ENCODE results near the gene SULT2B1. TPM values are rescaled to one million over a fixed set of nuclear protein-coding genes. Genes with fewer than 3 reads are reported as not detected.

SULT2B1 gene
- total and polyA plus RNA-seq, 8 donors = 2.1 to 6.3 (median 2.9) TPM

- no peak overlapping the region for H3K27ac ChIP-seq
- DNase-seq = no peak
- intact Hi-C loops (cut with DNase I) = no loop called here
- H3K4me1 ChIP-seq = peaks cover 0 to 5% of the 10 kb centered on the region in 2 donors
- H3K9me3 ChIP-seq = no peaks in the 10 kb centered on the region
- no peak for ATAC-seq
- no peaks in the 10 kb centered on the region for H3K36me3 ChIP-seq
- H3K27me3 ChIP-seq = peaks cover 0 to 28% of the 10 kb centered on the region in 2 donors
- no peak overlapping the region for H3K4me3 ChIP-seq
- TF ChIP-seq CTCF (IDR thresholded peaks at IDR 0.05) = no peak
Measured at GRCh38 chr19:48547722-48548121, 4.2 kb upstream of the SULT2B1 start.

DNA sequence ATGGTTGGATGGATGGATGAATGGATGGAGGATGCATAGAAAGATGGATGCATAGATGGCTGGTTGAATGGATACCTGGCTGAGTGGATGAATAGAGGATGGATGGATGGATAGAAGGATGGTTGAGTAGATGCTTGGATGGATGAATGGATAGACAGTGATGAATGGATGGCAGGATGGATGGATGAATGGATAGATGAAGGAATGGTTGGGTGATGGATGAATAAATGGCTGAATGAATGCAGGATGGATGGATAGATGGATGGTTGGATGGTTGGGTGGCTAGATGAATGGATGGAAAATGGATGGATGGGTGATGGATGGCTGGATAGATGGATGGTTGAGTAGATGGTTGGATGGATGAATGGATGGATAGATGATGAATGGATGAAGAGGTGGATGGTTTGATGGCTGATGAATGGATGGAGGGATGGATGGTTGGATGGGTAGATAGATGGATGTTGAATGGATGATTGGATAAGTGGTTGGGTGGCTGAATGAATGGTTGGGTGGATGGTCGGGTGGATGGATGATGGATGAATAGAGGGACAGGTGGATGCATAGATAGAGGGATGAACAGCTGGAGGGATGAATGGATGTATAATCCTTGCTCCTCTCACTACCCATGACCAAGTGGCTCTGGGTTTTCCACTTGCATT, 3.6 kb upstream of the SULT2B1 start:
- Histone ChIP-seq H3K9me3 (no peaks in the 10 kb centered on the region), H3K4me1 (peaks cover 0 to 2% of the 10 kb centered on the region in 2 donors), H3K27me3 (peaks cover 0 to 28% of the 10 kb centered on the region in 2 donors), H3K4me3 (no peak overlapping the region), H3K27ac (no peak overlapping the region), H3K36me3 (no peaks in the 10 kb centered on the region)
- TF ChIP-seq CTCF (IDR thresholded peaks at IDR 0.05) = no peak
- intact Hi-C loops (cut with DNase I) = no loop called here
- DNase-seq (no peak), ATAC-seq (no peak)

- TF ChIP-seq CTCF (IDR thresholded peaks at IDR 0.05) = no peak
- no peak overlapping the region for H3K27ac ChIP-seq
- DNase-seq (no peak), ATAC-seq (no peak)
- no peaks in the 10 kb centered on the region for H3K36me3 ChIP-seq
- no peaks in the 10 kb centered on the region for H3K9me3 ChIP-seq
- peaks cover 0 to 32% of the 10 kb centered on the region in 2 donors for H3K27me3 ChIP-seq
- no peaks in the 10 kb centered on the region for H3K4me1 ChIP-seq
- no peak overlapping the region for H3K4me3 ChIP-seq
- intact Hi-C loops (cut with DNase I) = no loop called here
Measured at GRCh38 chr19:48549380-48549779, 2.6 kb upstream of the SULT2B1 start.

DNA sequence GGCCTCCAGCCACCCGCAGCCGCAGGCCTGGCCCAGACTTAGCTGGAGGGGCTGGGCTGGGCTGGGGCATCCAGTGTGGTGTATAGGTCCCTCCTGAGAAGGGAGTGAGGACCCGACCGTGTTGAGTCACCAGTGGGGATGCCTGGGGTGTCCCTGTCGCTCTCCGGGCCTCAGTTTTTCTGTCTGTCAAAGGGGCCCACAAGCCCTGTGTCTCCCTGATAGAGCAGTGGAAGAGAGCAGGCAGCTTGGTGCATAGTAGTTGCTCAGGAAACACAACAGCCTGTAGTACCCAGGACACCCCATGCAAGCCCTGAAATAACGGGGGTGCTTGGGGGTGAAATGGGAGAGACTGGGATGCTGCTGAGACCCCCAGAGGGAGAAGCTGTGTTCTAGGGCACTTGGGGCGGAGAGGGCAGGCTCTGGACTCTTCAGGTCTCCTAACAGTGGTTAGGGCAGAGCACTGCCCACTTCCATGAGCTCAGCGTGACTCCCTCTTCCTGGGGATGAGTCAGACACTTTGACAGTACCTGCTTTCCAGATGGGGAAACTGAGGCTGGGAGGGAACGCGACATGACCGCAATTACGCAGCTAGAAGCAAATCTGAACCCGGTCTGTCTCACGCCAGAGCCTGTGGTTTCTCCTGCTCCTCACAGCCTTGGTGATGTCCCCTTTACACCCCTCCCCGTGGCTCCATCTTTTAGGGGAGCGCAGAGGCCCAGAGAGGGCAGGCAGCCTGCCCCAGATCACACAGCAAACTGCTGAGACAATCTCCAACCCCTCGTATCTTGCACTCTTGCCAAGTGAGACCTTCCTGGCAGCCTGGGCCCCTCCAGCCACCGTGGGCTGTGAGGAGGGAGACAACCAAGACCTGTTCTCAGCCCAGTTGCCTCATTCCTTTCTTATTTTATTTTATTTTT, 692 bp downstream of the SULT2B1 start:
- intact Hi-C loops (cut with DNase I) = no loop called here
- no peaks in the 10 kb centered on the region for H3K9me3 ChIP-seq
- no peaks in the 10 kb centered on the region for H3K4me1 ChIP-seq
- H3K36me3 ChIP-seq = no peaks in the 10 kb centered on the region
- ATAC-seq (peak; percentile 1), DNase-seq (no peak)
- peaks cover 0 to 20% of the 10 kb centered on the region in 2 donors for H3K27me3 ChIP-seq
- TF ChIP-seq CTCF (IDR thresholded peaks at IDR 0.05) = no peak
- no peak overlapping the region for H3K27ac ChIP-seq
- H3K4me3 ChIP-seq = no peak overlapping the region

Measured in left lung (tissue), 10 donors.